Prostate gland (tissue), 2 donors: Measurements from ENCODE around the gene OR2T27. TPM values are rescaled to one million over a fixed set of nuclear protein-coding genes. Genes with fewer than 3 reads are reported as not detected.
A peak's percentile ranks its signal among the peaks of the same experiment; 100 is the strongest.

Source experiments
- DNase-seq: peaks from one replicate; pipeline ENCODE4 v3.0.0-alpha.2; 2019; ENCODE audit warnings: low spot score
- H3K27ac ChIP-seq, 2 donors: fragments of 200-600 bp; sonication (generic); 2 replicates each; pipeline ENCODE4 v1.5.1; 2017 to 2019
- H3K27me3 ChIP-seq: fragments of 200-600 bp; sonication (generic); replicated peaks from 2 replicates; pipeline ENCODE4 v1.5.1; 2019; ENCODE audit not compliant: insufficient read depth
- H3K36me3 ChIP-seq, 2 donors: fragments of 200-600 bp; sonication (generic); 1 replicate in 1 of 2; 2 replicates in 1 of 2; pipeline versions ENCODE4 v1.5.1 to v1.8.1; 2017 to 2019
- H3K4me1 ChIP-seq: fragments of 200-600 bp; sonication (generic); replicated peaks from 2 replicates; pipeline ENCODE4 v1.5.1; 2019
- H3K4me3 ChIP-seq, 2 donors: fragments of 200-600 bp; sonication (generic); 2 replicates each; pipeline ENCODE4 v1.5.1; 2017 to 2019
- H3K9me3 ChIP-seq: fragments of 200-600 bp; sonication (generic); 2 replicates; pipeline ENCODE4 v1.5.1; 2017
- POLR2A ChIP-seq: fragments of 450-650 bp; IDR thresholded peaks from one replicate; pipeline ENCODE4 v1.6.1; 2016; ENCODE audit warnings: antibody characterized with exemption, mild to moderate bottlenecking
- POLR2AphosphoS5 ChIP-seq: sonication (generic); formaldehyde crosslinking; IDR thresholded peaks from one replicate; pipeline ENCODE4 v1.6.1; 2017; ENCODE audit warnings: antibody characterized with exemption
- WGBS: methylation state at CpG from one replicate; pipeline ENCODE4 v1.1.5; 2018; 5-methylcytosine and 5-hydroxymethylcytosine counted together
- intact Hi-C: fragments of 100-400 bp; cut with DNase I; formaldehyde crosslinking; loops from one replicate; pipeline ENCODE4 v1.14.2; 2022
- total RNA-seq, 2 donors: library from RNA; depleted of rRNA; stranded (reverse); fragments of >200 nt; gene quantifications; one replicate each; pipeline ENCODE4 v1.1.0, GENCODE V29; 2016
- TF ChIP-seq, protein P1 (sequence below), 4 experiments: fragments of 200-600 bp in 2 of 4; fragments of 450-650 bp in 2 of 4; sonication (generic) in 2 of 4; IDR thresholded peaks; 1 replicate in 3 of 4; 2 replicates in 1 of 4; pipeline ENCODE4 v1.5.1; 2016 to 2019; ENCODE audit warnings: antibody characterized with exemption in 4 of 4, mild to moderate bottlenecking in 2 of 4, moderate library complexity in 2 of 4

Gene OR2T27
- total RNA-seq, 2 donors from 2014 or later, result not detected

DNA sequence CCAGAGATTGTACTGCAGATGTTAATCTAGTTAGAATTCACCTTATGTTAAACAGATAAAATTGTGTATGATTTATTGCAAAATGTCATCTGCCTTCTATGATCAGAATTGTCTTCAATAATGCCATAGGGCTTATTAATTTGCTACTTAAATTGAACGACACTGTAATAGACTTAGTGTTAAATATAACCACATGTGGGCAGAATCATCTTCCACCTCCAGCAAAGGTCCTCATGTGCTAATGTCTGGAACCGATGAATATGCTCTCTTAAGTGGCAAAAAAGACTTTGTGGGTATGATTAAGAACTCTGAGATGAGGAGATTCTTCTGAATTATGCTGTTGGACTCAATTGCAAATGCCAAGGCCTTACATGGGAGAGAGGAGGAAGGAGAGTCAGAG, 24.8 kb downstream of the OR2T27 start:
- Histone ChIP-seq H3K4me3 (no peak overlapping the region), H3K27me3 (no peaks in the 10 kb centered on the region), H3K9me3 (no peaks in the 10 kb centered on the region), H3K27ac (no peak overlapping the region), H3K4me1 (no peaks in the 10 kb centered on the region), H3K36me3 (no peaks in the 10 kb centered on the region)
- intact Hi-C loops, result no loop called here
- 80% methylated on average over 2 of the region's 2 CpGs for WGBS
- TF ChIP-seq POLR2A, result no peak
- TF ChIP-seq POLR2AphosphoS5, result no peak
- TF ChIP-seq, protein P1, sequence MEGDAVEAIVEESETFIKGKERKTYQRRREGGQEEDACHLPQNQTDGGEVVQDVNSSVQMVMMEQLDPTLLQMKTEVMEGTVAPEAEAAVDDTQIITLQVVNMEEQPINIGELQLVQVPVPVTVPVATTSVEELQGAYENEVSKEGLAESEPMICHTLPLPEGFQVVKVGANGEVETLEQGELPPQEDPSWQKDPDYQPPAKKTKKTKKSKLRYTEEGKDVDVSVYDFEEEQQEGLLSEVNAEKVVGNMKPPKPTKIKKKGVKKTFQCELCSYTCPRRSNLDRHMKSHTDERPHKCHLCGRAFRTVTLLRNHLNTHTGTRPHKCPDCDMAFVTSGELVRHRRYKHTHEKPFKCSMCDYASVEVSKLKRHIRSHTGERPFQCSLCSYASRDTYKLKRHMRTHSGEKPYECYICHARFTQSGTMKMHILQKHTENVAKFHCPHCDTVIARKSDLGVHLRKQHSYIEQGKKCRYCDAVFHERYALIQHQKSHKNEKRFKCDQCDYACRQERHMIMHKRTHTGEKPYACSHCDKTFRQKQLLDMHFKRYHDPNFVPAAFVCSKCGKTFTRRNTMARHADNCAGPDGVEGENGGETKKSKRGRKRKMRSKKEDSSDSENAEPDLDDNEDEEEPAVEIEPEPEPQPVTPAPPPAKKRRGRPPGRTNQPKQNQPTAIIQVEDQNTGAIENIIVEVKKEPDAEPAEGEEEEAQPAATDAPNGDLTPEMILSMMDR (IDR thresholded peaks at IDR 0.05), result no peak
- DNase-seq, result no peak

DNA sequence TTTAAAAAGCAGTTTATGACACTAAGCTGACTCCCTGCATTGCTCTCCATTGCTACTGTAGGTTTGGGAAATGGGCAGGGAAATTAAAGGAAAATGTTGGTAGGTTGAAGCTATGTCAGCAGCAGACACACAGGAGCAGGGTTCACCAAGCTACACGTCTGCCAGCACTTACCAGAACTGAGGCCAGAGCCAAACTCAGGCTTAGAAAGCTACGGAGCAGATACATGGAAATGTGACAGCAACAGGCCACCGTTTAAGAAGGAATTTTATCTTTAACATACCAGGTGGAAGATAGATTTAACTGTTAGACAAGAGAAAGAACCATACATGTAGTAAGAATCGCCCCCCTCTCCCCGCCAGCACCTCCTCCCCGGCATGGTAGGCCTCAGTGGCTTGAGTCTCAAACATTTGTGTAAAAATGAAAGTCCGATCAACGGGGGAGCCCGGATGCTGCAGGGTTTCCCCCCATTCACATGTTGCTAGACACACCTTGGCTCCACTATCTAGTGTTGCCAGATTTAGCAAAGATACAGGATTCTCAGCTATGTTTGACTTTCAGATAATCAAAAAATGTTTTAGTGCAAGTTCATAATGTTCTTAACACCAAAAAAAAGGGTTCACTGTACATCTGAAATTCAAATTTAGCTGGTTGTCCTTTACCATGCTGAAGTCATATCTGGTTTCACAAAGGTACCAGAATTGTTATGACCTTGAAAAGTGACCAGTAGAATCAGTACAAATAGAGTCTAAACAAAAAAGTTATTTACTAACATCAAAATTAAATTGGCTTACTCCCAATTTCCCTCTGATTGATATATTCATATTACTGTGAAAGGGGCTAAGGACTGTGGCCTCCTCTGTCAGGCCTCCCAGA, 27.1 kb downstream of the OR2T27 start:
- intact Hi-C loops, result loop anchor here (5.0 kb wide), 1 partner anchor 64 kb away; no protein-coding TSS in a partner anchor
- WGBS, result 75% methylated on average over 8 of the region's 9 CpGs
- DNase-seq, result no peak

GRCh38 chr1:248625971-248626370, 29.4 kb downstream of the OR2T27 start:
- DNase-seq, result no peak
- 89% methylated on average over 5 of the region's 5 CpGs for WGBS
- Histone ChIP-seq H3K4me3 (no peak overlapping the region), H3K27ac (no peak overlapping the region), H3K4me1 (no peaks in the 10 kb centered on the region), H3K9me3 (no peaks in the 10 kb centered on the region), H3K36me3 (no peaks in the 10 kb centered on the region), H3K27me3 (no peaks in the 10 kb centered on the region)
- TF ChIP-seq POLR2AphosphoS5 (no peak), POLR2A (no peak)
- TF ChIP-seq, protein P1 (IDR thresholded peaks at IDR 0.05), result no peak
- intact Hi-C loops, result loop anchor here (5.0 kb wide), 1 partner anchor 66 kb away; no protein-coding TSS in a partner anchor

More for the DNA sequence above, 27.1 kb downstream of the OR2T27 start:
- no peaks in the 10 kb centered on the region for H3K4me1 ChIP-seq
- TF ChIP-seq POLR2A, result no peak
- no peak for TF ChIP-seq POLR2AphosphoS5
- TF ChIP-seq, protein P1 (IDR thresholded peaks at IDR 0.05), result no peak
- H3K36me3 ChIP-seq, result no peaks in the 10 kb centered on the region
- no peak overlapping the region for H3K4me3 ChIP-seq
- H3K27ac ChIP-seq, result no peak overlapping the region
- no peaks in the 10 kb centered on the region for H3K27me3 ChIP-seq
- H3K9me3 ChIP-seq, result no peaks in the 10 kb centered on the region

- TF ChIP-seq, protein P1 (IDR thresholded peaks at IDR 0.05), result no peak
- no peak for DNase-seq
- Histone ChIP-seq H3K9me3 (no peaks in the 10 kb centered on the region), H3K4me3 (no peak overlapping the region), H3K36me3 (no peaks in the 10 kb centered on the region), H3K27me3 (no peaks in the 10 kb centered on the region), H3K27ac (no peak overlapping the region), H3K4me1 (no peaks in the 10 kb centered on the region)
- WGBS, result 72% methylated on average over 4 of the region's 4 CpGs
- intact Hi-C loops, result loop anchor here (5.0 kb wide), 1 partner anchor 67 kb away; no protein-coding TSS in a partner anchor
These were observed 30.2 kb downstream of the OR2T27 start for GRCh38 chr1:248625166-248625565.

DNA sequence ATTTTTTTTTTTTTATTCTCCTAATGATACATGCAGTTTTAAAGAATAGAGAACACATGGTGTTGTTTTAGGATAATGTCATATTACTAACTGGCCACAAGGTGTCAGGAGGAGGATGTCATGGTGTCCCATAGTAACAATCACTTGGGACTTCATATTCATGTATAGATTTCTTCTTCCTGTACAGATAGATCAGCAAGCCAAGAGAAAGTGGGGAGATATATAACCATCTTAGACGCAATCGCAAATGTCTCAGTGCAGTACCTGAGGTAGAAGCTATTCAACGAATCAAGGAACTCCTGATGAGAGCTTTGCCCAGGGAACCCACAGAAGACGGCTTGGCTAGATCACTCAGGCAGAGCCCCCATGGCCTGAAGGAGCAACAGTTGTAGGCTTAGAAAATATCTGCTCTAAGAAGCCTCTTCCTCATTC, 32.7 kb downstream of the OR2T27 start:
- no peak overlapping the region for H3K4me3 ChIP-seq
- 43% methylated on average over 4 of the region's 4 CpGs for WGBS
- intact Hi-C loops, result loop anchor here (2.0 kb wide), 1 partner anchor 184 kb away; no protein-coding TSS in a partner anchor
- DNase-seq, result no peak
- H3K27ac ChIP-seq, result no peak overlapping the region
- no peaks in the 10 kb centered on the region for H3K4me1 ChIP-seq
- H3K27me3 ChIP-seq, result no peaks in the 10 kb centered on the region
- no peaks in the 10 kb centered on the region for H3K9me3 ChIP-seq
- no peaks in the 10 kb centered on the region for H3K36me3 ChIP-seq
- TF ChIP-seq, protein P1 (IDR thresholded peaks at IDR 0.05), result peak; percentile 50 to 78 (median 54)
- TF ChIP-seq POLR2A, result no peak
